ENCODE measurements around the gene APOBR.
"Not testable (repeated sequence)": the region's sequence is repeated elsewhere in the genome, so short reads cannot be mapped to it uniquely, and the experiment has no call there.

The APOBR gene

DNA sequence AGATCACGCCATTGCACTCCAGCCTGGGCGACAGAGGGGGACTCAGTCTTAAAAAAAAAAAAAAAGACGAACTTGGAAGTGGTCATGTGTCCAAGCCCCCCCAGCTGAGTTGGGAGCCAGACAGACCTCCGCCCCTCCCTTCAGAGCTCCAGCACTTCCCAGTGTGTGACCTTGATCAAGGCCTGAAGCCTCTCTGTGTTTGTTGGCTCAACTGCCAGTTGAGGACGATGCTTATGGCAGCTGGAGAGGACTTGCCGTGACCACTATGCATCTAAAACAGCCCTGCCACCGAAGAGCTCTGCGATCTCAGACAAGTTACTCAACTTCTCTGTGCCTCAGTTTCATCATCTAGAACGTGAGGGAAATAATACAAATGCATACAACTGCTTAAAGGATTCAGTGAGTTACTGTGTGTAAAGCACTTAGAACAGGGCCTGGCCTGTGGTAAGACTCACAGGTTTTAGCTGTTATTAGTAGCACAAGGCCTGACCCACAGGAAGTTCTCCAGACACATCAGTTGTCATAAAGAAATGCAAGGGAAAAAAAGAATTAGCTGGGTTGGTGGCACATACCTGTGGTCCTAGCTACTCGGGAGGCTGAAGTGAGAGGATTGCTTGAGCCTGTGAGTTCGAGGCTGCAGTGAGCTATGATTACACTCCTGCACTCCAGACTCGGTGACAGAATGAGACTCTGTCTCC, 19.2 kb downstream of the APOBR start:
- H3K27me3 ChIP-seq (ENCODE audit: control insufficient read depth in 1 of 2, insufficient read depth in 2 of 2, low read length in 2 of 2), result no peaks in the 10 kb centered on the region
- no peak overlapping the region for H3K9ac ChIP-seq (ENCODE audit: low read length in 2 of 2)
- no peaks in the 10 kb centered on the region for H3K9me3 ChIP-seq (ENCODE audit: control insufficient read depth in 2 of 2, low read length in 2 of 2)
- no peaks in the 10 kb centered on the region for H3K4me1 ChIP-seq (ENCODE audit: control insufficient read depth, insufficient read depth, low read length)
- no peak overlapping the region for H3K4me3 ChIP-seq (ENCODE audit: low read length in 2 of 2)
- no peak overlapping the region for H3K27ac ChIP-seq (ENCODE audit: low read length)
- H3K36me3 ChIP-seq (ENCODE audit: control insufficient read depth in 2 of 2, insufficient read depth in 2 of 2, low read length in 2 of 2), result no peaks in the 10 kb centered on the region

DNA sequence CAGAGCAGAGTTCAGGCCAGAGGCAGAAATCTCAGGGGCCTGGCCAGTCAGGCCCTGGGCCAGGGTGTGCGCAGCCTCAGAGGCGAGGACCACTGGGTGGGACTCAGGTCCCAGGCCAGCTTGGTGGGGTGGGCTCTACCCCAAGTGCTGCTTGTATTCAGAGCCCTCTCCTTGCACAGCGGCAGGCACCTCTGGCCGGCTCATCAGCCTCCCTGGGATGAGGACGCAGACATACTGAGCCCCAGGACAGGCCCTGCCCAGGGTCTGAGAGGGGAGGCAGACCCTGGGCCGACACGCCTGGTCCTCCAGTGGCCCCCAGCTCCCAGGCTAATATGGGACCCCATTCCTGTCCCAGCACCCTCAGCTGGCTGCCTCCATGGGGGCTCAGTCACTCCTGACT, 19.8 kb downstream of the APOBR start:
- no peak overlapping the region for H3K27ac ChIP-seq (ENCODE audit: low read length)
- H3K4me1 ChIP-seq (ENCODE audit: control insufficient read depth, insufficient read depth, low read length), result no peaks in the 10 kb centered on the region
- H3K36me3 ChIP-seq (ENCODE audit: control insufficient read depth in 2 of 2, insufficient read depth in 2 of 2, low read length in 2 of 2), result no peaks in the 10 kb centered on the region
- H3K27me3 ChIP-seq (ENCODE audit: control insufficient read depth in 1 of 2, insufficient read depth in 2 of 2, low read length in 2 of 2), result no peaks in the 10 kb centered on the region
- no peak overlapping the region for H3K4me3 ChIP-seq (ENCODE audit: low read length in 2 of 2)
- no peaks in the 10 kb centered on the region for H3K9me3 ChIP-seq (ENCODE audit: control insufficient read depth in 2 of 2, low read length in 2 of 2)
- H3K9ac ChIP-seq (ENCODE audit: low read length in 2 of 2), result no peak overlapping the region

DNA sequence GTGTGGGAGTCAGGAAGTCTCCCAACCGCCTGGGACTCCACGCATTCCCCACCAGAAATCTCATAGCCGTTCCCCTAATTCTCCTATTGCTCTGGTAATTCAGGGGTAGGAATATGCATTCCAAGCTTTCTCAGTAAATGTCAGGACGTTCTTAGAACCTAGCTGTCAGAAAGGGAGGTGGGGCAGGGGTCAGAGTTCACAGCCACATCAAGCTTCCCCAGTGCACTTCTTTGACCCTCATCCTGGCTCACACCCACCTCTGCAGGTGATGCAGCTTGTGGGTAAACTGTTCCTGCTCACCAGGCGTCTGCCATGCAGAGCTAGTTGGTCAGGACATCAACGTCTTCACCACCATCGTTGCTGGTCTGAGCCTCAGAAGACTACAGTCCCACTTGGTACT, 26.2 kb downstream of the APOBR start:
- H3K27me3 ChIP-seq (ENCODE audit: control insufficient read depth in 1 of 2, insufficient read depth in 2 of 2, low read length in 2 of 2), result no peaks in the 10 kb centered on the region
- no peak overlapping the region for H3K4me3 ChIP-seq (ENCODE audit: low read length in 2 of 2)
- no peak overlapping the region for H3K9ac ChIP-seq (ENCODE audit: low read length in 2 of 2)
- no peaks in the 10 kb centered on the region for H3K9me3 ChIP-seq (ENCODE audit: control insufficient read depth in 2 of 2, low read length in 2 of 2)
- no peak overlapping the region for H3K27ac ChIP-seq (ENCODE audit: low read length)
- H3K36me3 ChIP-seq (ENCODE audit: control insufficient read depth in 2 of 2, insufficient read depth in 2 of 2, low read length in 2 of 2), result no peaks in the 10 kb centered on the region
- no peaks in the 10 kb centered on the region for H3K4me1 ChIP-seq (ENCODE audit: control insufficient read depth, insufficient read depth, low read length)

DNA sequence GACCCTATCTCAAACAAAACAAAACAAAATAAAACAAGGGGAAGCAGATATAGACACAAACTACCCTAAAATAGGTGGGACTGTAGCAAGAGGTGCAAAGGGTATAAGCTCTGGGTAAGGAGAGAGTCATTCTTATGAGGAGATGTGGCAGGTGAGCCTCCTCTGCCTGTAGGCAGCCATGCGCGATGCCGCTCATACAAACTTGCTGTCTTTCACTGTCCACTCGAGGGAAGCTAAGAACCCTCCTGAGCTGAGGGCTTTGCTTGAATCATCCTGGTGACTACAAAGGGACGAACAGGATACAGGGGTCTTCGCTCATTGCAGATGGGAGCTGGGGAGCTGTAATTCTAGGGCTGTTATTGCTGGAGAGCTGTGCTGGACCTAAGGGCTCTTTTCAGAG, 27.0 kb downstream of the APOBR start:
- Histone ChIP-seq H3K36me3 (ENCODE audit: control insufficient read depth in 2 of 2, insufficient read depth in 2 of 2, low read length in 2 of 2) (no peaks in the 10 kb centered on the region), H3K27ac (ENCODE audit: low read length) (no peak overlapping the region), H3K4me3 (ENCODE audit: low read length in 2 of 2) (no peak overlapping the region)

DNA sequence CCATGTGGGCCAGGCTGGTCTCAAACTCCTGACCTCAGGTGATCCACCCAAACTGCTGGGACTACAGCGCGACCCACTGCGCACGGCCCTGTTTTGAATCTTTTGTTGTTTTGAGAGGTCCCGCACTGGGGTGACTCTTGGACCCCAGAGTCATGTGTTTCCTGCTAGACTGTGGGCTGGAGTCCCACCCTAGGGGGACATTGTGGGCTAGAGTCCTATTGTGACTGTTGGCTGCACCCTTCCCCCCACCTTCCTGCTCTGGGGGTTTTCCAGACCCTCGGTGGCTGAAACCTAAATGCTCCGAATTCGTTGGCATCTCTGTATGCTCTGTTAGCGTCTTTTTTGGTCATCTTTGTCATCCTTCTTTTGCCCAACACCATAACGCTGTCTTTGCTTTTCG, 28.3 kb downstream of the APOBR start:
- Histone ChIP-seq H3K27me3 (ENCODE audit: control insufficient read depth in 1 of 2, insufficient read depth in 2 of 2, low read length in 2 of 2) (no peaks in the 10 kb centered on the region), H3K9me3 (ENCODE audit: control insufficient read depth in 2 of 2, low read length in 2 of 2) (no peaks in the 10 kb centered on the region), H3K36me3 (ENCODE audit: control insufficient read depth in 2 of 2, insufficient read depth in 2 of 2, low read length in 2 of 2) (no peaks in the 10 kb centered on the region), H3K9ac (ENCODE audit: low read length in 2 of 2) (no peak overlapping the region), H3K4me3 (ENCODE audit: low read length in 2 of 2) (no peak overlapping the region), H3K4me1 (ENCODE audit: control insufficient read depth, insufficient read depth, low read length) (no peaks in the 10 kb centered on the region), H3K27ac (ENCODE audit: low read length) (no peak overlapping the region)

More for the DNA sequence above, 27.0 kb downstream of the APOBR start:
- H3K9ac ChIP-seq (ENCODE audit: low read length in 2 of 2), result no peak overlapping the region
- H3K27me3 ChIP-seq (ENCODE audit: control insufficient read depth in 1 of 2, insufficient read depth in 2 of 2, low read length in 2 of 2), result no peaks in the 10 kb centered on the region
- H3K9me3 ChIP-seq (ENCODE audit: control insufficient read depth in 2 of 2, low read length in 2 of 2), result no peaks in the 10 kb centered on the region
- H3K4me1 ChIP-seq (ENCODE audit: control insufficient read depth, insufficient read depth, low read length), result no peaks in the 10 kb centered on the region

DNA sequence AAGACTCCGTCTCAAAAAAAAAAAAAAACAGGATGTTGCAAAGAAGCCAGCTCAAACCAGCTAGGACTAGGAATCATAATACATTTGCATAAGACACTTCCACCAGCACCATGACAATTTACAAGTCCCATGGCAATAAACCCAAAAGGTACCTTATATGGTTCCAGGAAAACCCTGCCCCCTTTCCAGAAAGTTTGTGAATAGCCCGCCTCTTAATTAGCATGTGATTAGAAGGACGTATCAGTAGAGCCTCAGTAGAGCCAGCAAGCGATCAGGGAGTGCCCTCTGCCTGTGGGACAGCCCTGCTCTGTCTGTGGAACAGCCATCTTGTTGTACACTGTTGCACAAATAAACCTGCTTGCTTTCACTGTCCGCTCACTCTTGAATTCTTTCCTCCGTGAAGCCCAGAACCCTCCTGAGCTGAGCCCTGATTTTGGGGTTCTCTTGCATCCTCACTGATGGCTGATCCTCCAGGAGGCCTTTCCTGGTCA, 30.3 kb downstream of the APOBR start:
- H3K9me3 ChIP-seq (ENCODE audit: control insufficient read depth in 2 of 2, low read length in 2 of 2), result no peaks in the 10 kb centered on the region
- H3K36me3 ChIP-seq (ENCODE audit: control insufficient read depth in 2 of 2, insufficient read depth in 2 of 2, low read length in 2 of 2), result no peaks in the 10 kb centered on the region
- H3K9ac ChIP-seq (ENCODE audit: low read length in 2 of 2), result no peak overlapping the region
- no peak overlapping the region for H3K4me3 ChIP-seq (ENCODE audit: low read length in 2 of 2)
- no peaks in the 10 kb centered on the region for H3K4me1 ChIP-seq (ENCODE audit: control insufficient read depth, insufficient read depth, low read length)
- no peaks in the 10 kb centered on the region for H3K27me3 ChIP-seq (ENCODE audit: control insufficient read depth in 1 of 2, insufficient read depth in 2 of 2, low read length in 2 of 2)
- H3K27ac ChIP-seq (ENCODE audit: low read length), result no peak overlapping the region

DNA sequence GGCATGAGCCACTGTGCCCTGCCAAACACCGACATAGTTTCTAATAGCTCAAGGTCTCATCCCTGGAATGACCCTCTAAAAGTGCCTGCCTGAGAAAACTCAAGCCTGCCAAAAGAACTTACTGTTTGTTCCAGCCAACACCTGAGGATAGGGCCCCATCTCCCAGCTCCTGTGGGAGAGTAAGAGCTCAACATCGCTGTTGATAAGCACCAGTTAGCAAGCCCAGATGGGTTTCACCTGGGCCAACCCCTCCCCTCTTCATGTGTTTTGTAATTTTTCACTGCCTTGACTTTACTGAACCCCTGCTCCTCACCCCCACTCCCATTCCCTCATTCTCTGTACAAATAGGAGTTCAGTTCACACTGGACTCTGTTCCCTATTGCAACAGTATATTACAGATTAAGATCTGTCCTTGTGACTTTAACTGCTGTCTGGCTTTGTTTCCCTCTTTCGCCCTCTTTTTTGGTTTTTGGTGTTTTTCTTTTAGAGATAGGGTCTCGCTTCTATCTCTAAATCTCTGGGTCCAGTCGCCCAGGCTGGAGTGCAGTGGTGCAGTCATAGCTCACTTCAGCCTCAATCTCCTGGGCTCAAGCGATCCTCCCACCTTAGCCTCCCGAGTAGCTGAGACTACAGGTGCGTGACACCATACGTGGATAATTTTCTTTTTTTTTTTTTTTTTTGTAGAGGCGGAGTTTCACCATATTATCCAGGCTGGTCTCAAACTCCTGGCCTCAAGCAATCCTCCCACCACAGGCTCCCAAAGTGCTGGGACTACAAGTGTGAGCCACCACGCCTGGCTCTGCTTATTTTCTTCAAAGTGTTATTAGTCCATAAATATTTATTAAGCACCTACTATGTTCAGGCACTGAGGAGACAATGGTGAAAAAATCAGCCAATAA, 32.0 kb downstream of the APOBR start:
- Histone ChIP-seq H3K4me1 (ENCODE audit: control insufficient read depth, insufficient read depth, low read length) (no peaks in the 10 kb centered on the region), H3K4me3 (ENCODE audit: low read length in 2 of 2) (no peak overlapping the region), H3K36me3 (ENCODE audit: control insufficient read depth in 2 of 2, insufficient read depth in 2 of 2, low read length in 2 of 2) (no peaks in the 10 kb centered on the region), H3K9ac (ENCODE audit: low read length in 2 of 2) (no peak overlapping the region), H3K9me3 (ENCODE audit: control insufficient read depth in 2 of 2, low read length in 2 of 2) (no peaks in the 10 kb centered on the region), H3K27me3 (ENCODE audit: control insufficient read depth in 1 of 2, insufficient read depth in 2 of 2, low read length in 2 of 2) (no peaks in the 10 kb centered on the region), H3K27ac (ENCODE audit: low read length) (no peak overlapping the region)

DNA sequence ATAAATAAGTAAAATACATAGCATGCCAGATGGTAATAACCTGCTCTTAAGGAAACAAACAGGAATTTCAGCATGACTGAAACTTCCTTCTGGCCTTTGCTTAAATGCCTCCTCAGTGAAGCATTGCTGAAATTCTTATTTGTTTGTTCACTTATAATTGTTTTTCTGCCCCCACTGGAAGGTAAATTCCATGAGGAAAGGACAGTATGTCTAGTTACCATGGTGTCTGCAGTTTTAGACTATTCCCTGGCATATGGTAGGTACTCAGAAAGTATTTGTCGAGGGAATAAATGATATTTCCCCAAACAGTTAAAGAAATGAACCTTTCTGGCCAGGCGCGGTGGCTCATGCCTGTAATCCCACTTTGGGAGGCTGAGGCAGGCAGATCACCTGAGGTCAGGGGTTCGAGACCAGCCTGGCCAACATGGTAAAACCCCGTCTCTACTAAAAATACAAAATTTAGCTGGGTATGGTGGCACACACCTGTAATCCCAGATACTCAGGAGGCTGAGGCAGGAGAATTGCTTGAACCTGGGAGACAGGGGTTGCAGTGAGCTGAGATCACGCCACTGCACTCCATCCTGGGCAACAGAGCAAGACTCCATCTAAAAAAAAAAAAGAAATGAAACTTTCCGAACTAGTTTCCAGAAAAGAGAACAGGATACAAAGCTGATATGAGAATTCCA, 32.8 kb downstream of the APOBR start:
- H3K36me3 ChIP-seq (ENCODE audit: control insufficient read depth in 2 of 2, insufficient read depth in 2 of 2, low read length in 2 of 2); H3K4me1 ChIP-seq (ENCODE audit: control insufficient read depth, insufficient read depth, low read length); H3K4me3 ChIP-seq (ENCODE audit: low read length in 2 of 2); H3K9ac ChIP-seq (ENCODE audit: low read length in 2 of 2); H3K27ac ChIP-seq (ENCODE audit: low read length); H3K9me3 ChIP-seq (ENCODE audit: control insufficient read depth in 2 of 2, low read length in 2 of 2); H3K27me3 ChIP-seq (ENCODE audit: control insufficient read depth in 1 of 2, insufficient read depth in 2 of 2, low read length in 2 of 2): not testable (repeated sequence)

DNA sequence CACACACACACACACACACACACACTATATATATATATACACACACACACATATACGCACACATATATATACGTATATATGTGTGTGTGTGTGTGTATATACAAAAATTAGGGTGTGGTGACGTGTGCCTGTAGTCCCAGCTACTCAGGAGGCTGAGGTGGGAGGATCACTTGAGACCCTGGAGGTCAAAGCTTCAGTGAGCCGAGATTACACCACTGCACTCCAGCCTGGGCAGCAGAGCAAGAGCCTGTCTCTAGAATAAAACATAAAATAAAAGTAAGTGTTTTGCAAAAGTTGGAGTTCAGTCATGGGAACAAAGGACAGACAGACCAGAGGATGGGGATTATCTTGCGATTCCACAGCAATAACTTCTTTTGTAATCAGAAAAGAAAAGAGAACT, 33.5 kb downstream of the APOBR start:
- no peak overlapping the region for H3K9ac ChIP-seq (ENCODE audit: low read length in 2 of 2)
- H3K27ac ChIP-seq (ENCODE audit: low read length), result no peak overlapping the region
- H3K9me3 ChIP-seq (ENCODE audit: control insufficient read depth in 2 of 2, low read length in 2 of 2), result no peaks in the 10 kb centered on the region
- H3K4me3 ChIP-seq (ENCODE audit: low read length in 2 of 2), result no peak overlapping the region
- H3K36me3 ChIP-seq (ENCODE audit: control insufficient read depth in 2 of 2, insufficient read depth in 2 of 2, low read length in 2 of 2), result no peaks in the 10 kb centered on the region
- H3K27me3 ChIP-seq (ENCODE audit: control insufficient read depth in 1 of 2, insufficient read depth in 2 of 2, low read length in 2 of 2), result no peaks in the 10 kb centered on the region
- H3K4me1 ChIP-seq (ENCODE audit: control insufficient read depth, insufficient read depth, low read length), result peaks cover 4% of the 10 kb centered on the region

DNA sequence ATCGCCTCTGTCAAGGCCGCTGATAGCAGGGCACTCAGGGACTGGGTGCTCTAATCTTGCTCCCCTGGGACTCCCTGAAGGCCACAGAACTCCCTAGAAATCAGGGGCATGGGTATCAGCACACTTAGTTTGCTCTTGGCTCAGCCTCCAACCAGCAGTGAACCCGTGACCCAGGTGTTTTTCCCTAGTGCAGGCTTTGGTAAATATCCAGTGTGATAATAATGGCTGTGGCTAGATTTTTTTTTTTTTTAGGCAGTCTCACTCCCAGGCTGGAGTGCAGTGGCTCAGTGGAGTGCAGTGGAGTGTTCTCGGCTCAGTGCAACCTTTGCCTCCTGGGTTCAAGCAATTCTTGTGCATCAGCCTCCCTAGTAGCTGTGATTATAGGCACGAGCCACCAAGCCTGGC, 34.0 kb downstream of the APOBR start:
- no peak overlapping the region for H3K27ac ChIP-seq (ENCODE audit: low read length)
- H3K36me3 ChIP-seq (ENCODE audit: control insufficient read depth in 2 of 2, insufficient read depth in 2 of 2, low read length in 2 of 2), result no peaks in the 10 kb centered on the region
- no peaks in the 10 kb centered on the region for H3K27me3 ChIP-seq (ENCODE audit: control insufficient read depth in 1 of 2, insufficient read depth in 2 of 2, low read length in 2 of 2)
- no peak overlapping the region for H3K9ac ChIP-seq (ENCODE audit: low read length in 2 of 2)
- no peak overlapping the region for H3K4me3 ChIP-seq (ENCODE audit: low read length in 2 of 2)
- peaks cover 4% of the 10 kb centered on the region for H3K4me1 ChIP-seq (ENCODE audit: control insufficient read depth, insufficient read depth, low read length)
- no peaks in the 10 kb centered on the region for H3K9me3 ChIP-seq (ENCODE audit: control insufficient read depth in 2 of 2, low read length in 2 of 2)
